ENCODE results near the gene OPCML. TPM values are rescaled to one million over a fixed set of nuclear protein-coding genes. Genes with fewer than 3 reads are reported as not detected.

Gene OPCML
- total RNA-seq, 1 donor, result not detected

- no peak for TF ChIP-seq CTCF (IDR thresholded peaks at IDR 0.05; ENCODE audit: insufficient read depth, low read depth, low read length)
- no peak for DNase-seq (ENCODE audit: low read depth)
Observed at GRCh38 chr11:132779497-132779896, 752.8 kb downstream of the OPCML start.

GRCh38 chr11:132777067-132777975 is 755.0 kb downstream of the OPCML start:
- no peak for TF ChIP-seq CTCF (IDR thresholded peaks at IDR 0.05; ENCODE audit: insufficient read depth, low read depth, low read length)
- no peak overlapping the region for H3K4me3 ChIP-seq (ENCODE audit: low read depth, low read length)
- DNase-seq (ENCODE audit: low read depth), result no peak

More at GRCh38 chr11:132779497-132779896, 752.8 kb downstream of the OPCML start:
- H3K4me3 ChIP-seq (ENCODE audit: low read depth, low read length), result no peak overlapping the region

DNA sequence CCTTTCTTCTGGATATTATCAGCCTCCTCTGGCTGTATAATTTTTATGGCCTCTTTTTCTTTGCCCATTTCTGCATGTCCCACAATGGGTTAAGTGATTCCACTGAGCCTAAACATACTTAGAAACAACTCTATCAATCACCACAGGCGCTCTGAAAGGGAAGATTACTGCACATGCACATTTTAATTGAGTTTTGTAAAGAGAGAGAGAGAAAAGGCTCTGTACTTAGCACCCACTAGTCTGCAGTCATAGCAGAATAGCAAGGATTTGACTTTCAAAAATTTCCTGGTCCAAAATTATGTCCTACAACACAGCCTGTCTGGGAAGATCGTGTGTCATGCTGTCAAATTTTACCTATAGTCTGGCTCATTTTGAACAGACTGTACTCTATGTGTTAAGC is 758.5 kb downstream of the OPCML start:
- no peak for DNase-seq (ENCODE audit: low read depth)
- no peak for TF ChIP-seq CTCF (IDR thresholded peaks at IDR 0.05; ENCODE audit: insufficient read depth, low read depth, low read length)
- H3K4me3 ChIP-seq (ENCODE audit: low read depth, low read length), result no peak overlapping the region

- DNase-seq (ENCODE audit: low read depth), result no peak
Observed at GRCh38 chr11:132772703-132773545, 759.4 kb downstream of the OPCML start.

DNA sequence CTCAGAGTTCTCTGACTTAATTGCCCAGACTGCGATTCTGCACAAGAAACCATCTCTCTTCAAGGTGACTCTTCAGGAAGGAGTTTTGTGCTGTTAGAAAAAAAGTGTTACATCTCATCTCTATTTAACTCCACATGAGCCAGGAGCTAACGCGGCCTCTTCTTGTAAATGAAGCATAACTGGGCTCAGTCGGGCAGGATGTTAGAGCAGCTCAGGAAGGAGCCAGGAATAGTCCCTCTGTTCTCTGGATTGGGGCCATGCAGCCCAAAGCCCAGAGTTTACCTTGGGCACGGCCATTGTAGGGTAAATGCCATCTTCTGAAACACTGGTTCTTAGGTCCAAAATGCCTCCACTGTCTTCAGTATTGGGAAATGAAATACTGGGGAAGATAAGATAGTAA is 760.6 kb downstream of the OPCML start:
- no peak overlapping the region for H3K4me3 ChIP-seq (ENCODE audit: low read depth, low read length)
- TF ChIP-seq CTCF (IDR thresholded peaks at IDR 0.05; ENCODE audit: insufficient read depth, low read depth, low read length), result no peak
- no peak for DNase-seq (ENCODE audit: low read depth)

More at GRCh38 chr11:132772703-132773545, 759.4 kb downstream of the OPCML start:
- no peak for TF ChIP-seq CTCF (IDR thresholded peaks at IDR 0.05; ENCODE audit: insufficient read depth, low read depth, low read length)
- no peak overlapping the region for H3K4me3 ChIP-seq (ENCODE audit: low read depth, low read length)

GRCh38 chr11:132770829-132771530 is 761.3 kb downstream of the OPCML start:
- TF ChIP-seq CTCF (IDR thresholded peaks at IDR 0.05; ENCODE audit: insufficient read depth, low read depth, low read length), result no peak
- H3K4me3 ChIP-seq (ENCODE audit: low read depth, low read length), result no peak overlapping the region
- DNase-seq (ENCODE audit: low read depth), result no peak
